Ishikawa (cell line): ENCODE results near the gene NTM.

Experiments used
- CEBPB ChIP-seq: IDR thresholded peaks from 2 replicates; pipeline ENCODE4 v1.6.1; 2012
- CREB1 ChIP-seq: IDR thresholded peaks from 2 replicates; pipeline ENCODE4 v1.6.1; 2012; ENCODE audit warnings: low read depth
- EGR1 ChIP-seq: IDR thresholded peaks from 2 replicates; pipeline ENCODE4 v1.6.1; 2012
- EP300 ChIP-seq: IDR thresholded peaks from 2 replicates; pipeline ENCODE4 v1.6.1; 2012; ENCODE audit warnings: borderline replicate concordance
- FOXM1 ChIP-seq: IDR thresholded peaks from 2 replicates; pipeline ENCODE4 v1.6.1; 2012; ENCODE audit warnings: low read depth, borderline replicate concordance
- MAX ChIP-seq: IDR thresholded peaks from 2 replicates; pipeline ENCODE4 v1.6.1; 2012
- NFIC ChIP-seq: IDR thresholded peaks from 2 replicates; pipeline ENCODE4 v1.6.1; 2012
- RAD21 ChIP-seq: IDR thresholded peaks from 2 replicates; pipeline ENCODE4 v1.6.1; 2012; ENCODE audit warnings: low read depth
- REST ChIP-seq: IDR thresholded peaks from 2 replicates; pipeline ENCODE4 v1.6.1; 2012; ENCODE audit warnings: low read depth, mild to moderate bottlenecking
- TAF1 ChIP-seq: IDR thresholded peaks from 2 replicates; pipeline ENCODE4 v1.6.1; 2012; ENCODE audit warnings: low read depth, mild to moderate bottlenecking
- TCF12 ChIP-seq: IDR thresholded peaks from 2 replicates; pipeline ENCODE4 v1.6.1; 2012; ENCODE audit warnings: low read depth
- TEAD4 ChIP-seq: IDR thresholded peaks from 2 replicates; pipeline ENCODE4 v1.6.1; 2012
- USF1 ChIP-seq: IDR thresholded peaks from 2 replicates; pipeline ENCODE4 v1.6.1; 2012
- YY1 ChIP-seq: IDR thresholded peaks from 2 replicates; pipeline ENCODE4 v1.6.1; 2012; ENCODE audit warnings: low read depth
- ZBTB7A ChIP-seq: IDR thresholded peaks from 2 replicates; pipeline ENCODE4 v1.6.1; 2012; ENCODE audit warnings: low read depth

Gene NTM

GRCh38 chr11:131478341-131478740 is 107.9 kb downstream of the NTM start:
- TF ChIP-seq YY1 (no peak), CREB1 (no peak), NFIC (no peak), CEBPB (no peak), TAF1 (no peak), USF1 (no peak), REST (no peak), TCF12 (no peak), ZBTB7A (no peak), TEAD4 (no peak), EP300 (no peak), RAD21 (no peak), FOXM1 (no peak), MAX (no peak), EGR1 (no peak)

GRCh38 chr11:131481303-131481702 is 110.9 kb downstream of the NTM start:
- TF ChIP-seq TAF1 (no peak), NFIC (no peak), CREB1 (no peak), TEAD4 (no peak), MAX (no peak), ZBTB7A (no peak), RAD21 (no peak), EGR1 (no peak), EP300 (no peak), YY1 (no peak), CEBPB (no peak), FOXM1 (no peak), REST (no peak), USF1 (no peak), TCF12 (no peak)

GRCh38 chr11:131481971-131482370 is 111.6 kb downstream of the NTM start:
- TF ChIP-seq RAD21, result no peak
- TF ChIP-seq FOXM1, result no peak
- no peak for TF ChIP-seq CEBPB
- TF ChIP-seq EGR1, result no peak
- no peak for TF ChIP-seq TEAD4
- no peak for TF ChIP-seq TCF12
- no peak for TF ChIP-seq TAF1
- no peak for TF ChIP-seq USF1
- TF ChIP-seq EP300, result no peak
- TF ChIP-seq CREB1, result no peak
- no peak for TF ChIP-seq REST
- no peak for TF ChIP-seq YY1
- TF ChIP-seq MAX, result no peak
- no peak for TF ChIP-seq NFIC
- no peak for TF ChIP-seq ZBTB7A

- no peak for TF ChIP-seq EGR1
- TF ChIP-seq RAD21, result no peak
- no peak for TF ChIP-seq CEBPB
- no peak for TF ChIP-seq NFIC
- TF ChIP-seq EP300, result no peak
- TF ChIP-seq TCF12, result no peak
Measured at GRCh38 chr11:131483453-131483852, 113.0 kb downstream of the NTM start.
